ENCODE data around the gene FSHR. TPM values are rescaled to one million over a fixed set of nuclear protein-coding genes. Genes with fewer than 3 reads are reported as not detected.

The FSHR gene
- total and polyA plus RNA-seq, 2 experiments from 2014 or later = not detected

DNA sequence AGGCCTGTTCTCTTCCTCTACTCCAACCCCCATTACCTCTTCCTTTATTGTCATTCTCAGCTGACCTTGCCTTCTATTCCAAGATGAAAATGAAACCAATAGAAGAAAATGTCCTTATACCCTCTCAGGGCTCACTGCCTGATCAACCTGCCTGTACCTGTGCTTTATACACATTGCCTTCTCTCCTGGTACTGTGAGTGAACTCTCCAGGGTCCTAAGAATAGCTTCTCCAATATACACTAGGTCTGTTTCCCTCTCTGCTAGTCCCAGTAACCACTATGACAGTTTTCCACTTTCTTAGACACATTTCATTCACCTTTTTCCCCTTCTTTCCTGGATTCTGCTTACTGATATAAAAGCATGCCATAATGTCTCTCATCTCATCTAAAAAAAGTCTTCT, 85.7 kb downstream of the FSHR start:
- Histone ChIP-seq H3K4me2 (ENCODE audit: unreplicated experiment) (no peak overlapping the region), H3K27me3 (replicated peaks; ENCODE audit: insufficient read depth) (no peaks in the 10 kb centered on the region), H3K4me1 (ENCODE audit: insufficient read depth) (no peaks in the 10 kb centered on the region), H4K20me1 (ENCODE audit: insufficient read depth) (no peaks in the 10 kb centered on the region), H2AFZ (no peak overlapping the region), H3K9ac (no peak overlapping the region), H3K9me2 (ENCODE audit: insufficient read depth) (no peaks in the 10 kb centered on the region), H3K4me3 (no peak overlapping the region), H3K36me3 (ENCODE audit: low read depth) (no peaks in the 10 kb centered on the region), H3K79me2 (ENCODE audit: insufficient read depth) (no peaks in the 10 kb centered on the region), H3F3A (ENCODE audit: insufficient read depth) (no peaks in the 10 kb centered on the region), H3K27ac (no peak overlapping the region), H3K9me3 (ENCODE audit: low read depth) (no peaks in the 10 kb centered on the region)
- no peak for DNase-seq
- no peak for TF ChIP-seq EZH2phosphoT487 (IDR thresholded peaks at IDR 0.05; ENCODE audit: insufficient read depth, low read depth)
- in situ Hi-C loops (cut with MboI) = no loop called here

DNA sequence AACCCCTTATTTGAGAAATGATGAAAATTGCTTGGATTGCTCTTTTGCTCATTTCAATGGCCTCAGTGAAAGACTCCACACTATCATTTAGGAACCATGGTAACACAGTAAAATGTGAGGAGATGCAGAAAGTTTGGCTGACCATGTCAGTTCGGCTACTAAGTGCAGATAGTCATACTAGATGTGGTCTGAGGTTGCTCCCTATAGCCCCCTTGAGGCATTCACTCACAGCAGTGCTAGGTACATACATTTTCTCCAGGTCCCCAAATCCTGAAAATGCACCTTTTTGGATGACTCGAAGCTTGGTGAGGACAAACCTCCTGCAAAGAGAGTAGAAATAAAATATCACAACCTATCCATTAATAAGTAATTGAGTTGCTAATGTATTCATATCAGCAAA, 86.3 kb downstream of the FSHR start:
- in situ Hi-C loops (cut with MboI) = no loop called here
- H3K27ac ChIP-seq = no peak overlapping the region
- no peaks in the 10 kb centered on the region for H4K20me1 ChIP-seq (ENCODE audit: insufficient read depth)
- H3K9me3 ChIP-seq (ENCODE audit: low read depth) = no peaks in the 10 kb centered on the region
- H3K27me3 ChIP-seq (replicated peaks; ENCODE audit: insufficient read depth) = no peaks in the 10 kb centered on the region
- no peaks in the 10 kb centered on the region for H3K36me3 ChIP-seq (ENCODE audit: low read depth)
- H3K9ac ChIP-seq = no peak overlapping the region
- no peak overlapping the region for H2AFZ ChIP-seq
- no peaks in the 10 kb centered on the region for H3K9me2 ChIP-seq (ENCODE audit: insufficient read depth)
- DNase-seq = no peak
- no peaks in the 10 kb centered on the region for H3K4me1 ChIP-seq (ENCODE audit: insufficient read depth)
- H3K4me2 ChIP-seq (ENCODE audit: unreplicated experiment) = no peak overlapping the region
- TF ChIP-seq EZH2 (IDR thresholded peaks at IDR 0.05; ENCODE audit: insufficient read depth, poor library complexity, severe bottlenecking) (no peak), EZH2phosphoT487 (IDR thresholded peaks at IDR 0.05; ENCODE audit: insufficient read depth, low read depth) (no peak)
- H3K79me2 ChIP-seq (ENCODE audit: insufficient read depth) = no peaks in the 10 kb centered on the region
- H3F3A ChIP-seq (ENCODE audit: insufficient read depth) = no peaks in the 10 kb centered on the region
- H3K4me3 ChIP-seq = no peak overlapping the region
- WGBS, 2 experiments (ENCODE audit: low coverage in 1 of 2, low lambda C conversion rate in 2 of 2, missing lambda C conversion rate in 2 of 2) = 7 to 10% methylated on average over 2 of the region's 2 CpGs

GRCh38 chr2:49053156-49053555, 101.2 kb downstream of the FSHR start:
- Histone ChIP-seq H3K79me2 (ENCODE audit: insufficient read depth) (no peaks in the 10 kb centered on the region), H4K20me1 (ENCODE audit: insufficient read depth) (no peaks in the 10 kb centered on the region), H3K4me3 (no peak overlapping the region), H3K27ac (no peak overlapping the region), H3K9me2 (ENCODE audit: insufficient read depth) (no peaks in the 10 kb centered on the region), H2AFZ (no peak overlapping the region), H3K36me3 (ENCODE audit: low read depth) (no peaks in the 10 kb centered on the region), H3K4me2 (ENCODE audit: unreplicated experiment) (no peak overlapping the region), H3F3A (ENCODE audit: insufficient read depth) (no peaks in the 10 kb centered on the region), H3K4me1 (ENCODE audit: insufficient read depth) (no peaks in the 10 kb centered on the region), H3K27me3 (replicated peaks; ENCODE audit: insufficient read depth) (no peaks in the 10 kb centered on the region), H3K9ac (no peak overlapping the region), H3K9me3 (ENCODE audit: low read depth) (no peaks in the 10 kb centered on the region)
- DNase-seq = no peak
- no peak for TF ChIP-seq EZH2 (IDR thresholded peaks at IDR 0.05; ENCODE audit: insufficient read depth, poor library complexity, severe bottlenecking)
- TF ChIP-seq EZH2phosphoT487 (IDR thresholded peaks at IDR 0.05; ENCODE audit: insufficient read depth, low read depth) = no peak
- 5 to 9% methylated on average over 2 of the region's 2 CpGs for WGBS, 2 experiments (ENCODE audit: low coverage in 1 of 2, low lambda C conversion rate in 2 of 2, missing lambda C conversion rate in 2 of 2)
- in situ Hi-C loops (cut with MboI) = no loop called here

GRCh38 chr2:49050265-49050664, 104.0 kb downstream of the FSHR start:
- H3K4me1 ChIP-seq (ENCODE audit: insufficient read depth) = no peaks in the 10 kb centered on the region
- no peaks in the 10 kb centered on the region for H3K9me2 ChIP-seq (ENCODE audit: insufficient read depth)
- H3K9me3 ChIP-seq (ENCODE audit: low read depth) = no peaks in the 10 kb centered on the region
- no peak overlapping the region for H3K4me2 ChIP-seq (ENCODE audit: unreplicated experiment)
- no peak overlapping the region for H3K27ac ChIP-seq
- no peaks in the 10 kb centered on the region for H4K20me1 ChIP-seq (ENCODE audit: insufficient read depth)
- no peak overlapping the region for H2AFZ ChIP-seq
- H3K9ac ChIP-seq = no peak overlapping the region
- H3K27me3 ChIP-seq (replicated peaks; ENCODE audit: insufficient read depth) = no peaks in the 10 kb centered on the region
- in situ Hi-C loops (cut with MboI) = no loop called here
- no peaks in the 10 kb centered on the region for H3K36me3 ChIP-seq (ENCODE audit: low read depth)
- no peaks in the 10 kb centered on the region for H3F3A ChIP-seq (ENCODE audit: insufficient read depth)
- H3K4me3 ChIP-seq = no peak overlapping the region
- DNase-seq = no peak
- TF ChIP-seq EZH2 (IDR thresholded peaks at IDR 0.05; ENCODE audit: insufficient read depth, poor library complexity, severe bottlenecking) (no peak), EZH2phosphoT487 (IDR thresholded peaks at IDR 0.05; ENCODE audit: insufficient read depth, low read depth) (no peak)
- no peaks in the 10 kb centered on the region for H3K79me2 ChIP-seq (ENCODE audit: insufficient read depth)

GRCh38 chr2:49049161-49049560, 105.2 kb downstream of the FSHR start:
- Histone ChIP-seq H3K27ac (no peak overlapping the region), H3K9me2 (ENCODE audit: insufficient read depth) (no peaks in the 10 kb centered on the region), H3K4me2 (ENCODE audit: unreplicated experiment) (no peak overlapping the region), H3K9me3 (ENCODE audit: low read depth) (no peaks in the 10 kb centered on the region), H3F3A (ENCODE audit: insufficient read depth) (no peaks in the 10 kb centered on the region), H3K79me2 (ENCODE audit: insufficient read depth) (no peaks in the 10 kb centered on the region), H2AFZ (no peak overlapping the region), H3K4me3 (no peak overlapping the region), H3K27me3 (replicated peaks; ENCODE audit: insufficient read depth) (no peaks in the 10 kb centered on the region), H4K20me1 (ENCODE audit: insufficient read depth) (no peaks in the 10 kb centered on the region), H3K36me3 (ENCODE audit: low read depth) (no peaks in the 10 kb centered on the region), H3K9ac (no peak overlapping the region), H3K4me1 (ENCODE audit: insufficient read depth) (no peaks in the 10 kb centered on the region)
- TF ChIP-seq EZH2phosphoT487 (IDR thresholded peaks at IDR 0.05; ENCODE audit: insufficient read depth, low read depth) (no peak), EZH2 (IDR thresholded peaks at IDR 0.05; ENCODE audit: insufficient read depth, poor library complexity, severe bottlenecking) (no peak)
- in situ Hi-C loops (cut with MboI) = no loop called here
- WGBS, 2 experiments (ENCODE audit: low coverage in 1 of 2, low lambda C conversion rate in 2 of 2, missing lambda C conversion rate in 2 of 2) = 9 to 10% methylated on average over 1 of the region's 1 CpG
- no peak for DNase-seq

Data from GM23248 (cell line).